PFSK-1 (cell line): ENCODE measurements around the gene EPS15.

Experiments
- FOXP2 ChIP-seq: optimal IDR thresholded peaks from 2 replicates; pipeline ENCODE3; 2011; ENCODE audit warnings: borderline replicate concordance, control low read depth, inconsistent platforms; ENCODE audit not compliant: insufficient read depth; ENCODE audit errors: extremely low read length, extremely low read depth
- POLR2AphosphoS5 ChIP-seq: IDR thresholded peaks from 2 replicates; pipeline ENCODE4 v1.6.1; 2012; ENCODE audit warnings: low read depth, mild to moderate bottlenecking, control low read depth, low read length, moderate library complexity
- SIN3A ChIP-seq: IDR thresholded peaks from 2 replicates; pipeline ENCODE4 v1.6.1; 2012; ENCODE audit warnings: mild to moderate bottlenecking, low read length, moderate library complexity, borderline replicate concordance; ENCODE audit not compliant: insufficient read depth
- TAF1 ChIP-seq: IDR thresholded peaks from 2 replicates; pipeline ENCODE4 v1.6.1; 2012; ENCODE audit warnings: low read length, control low read depth, borderline replicate concordance; ENCODE audit not compliant: insufficient read depth
- TF ChIP-seq, protein P1 (sequence below), 2 experiments: IDR thresholded peaks; 2 replicates each; pipeline versions ENCODE4 v1.6.1 to v1.8.0; 2011 to 2012; ENCODE audit warnings: low read depth in 2 of 2, low read length in 2 of 2, control low read depth in 1 of 2, inconsistent platforms in 1 of 2, mild to moderate bottlenecking in 1 of 2, moderate library complexity in 1 of 2; ENCODE audit not compliant: insufficient read depth in 1 of 2

DNA sequence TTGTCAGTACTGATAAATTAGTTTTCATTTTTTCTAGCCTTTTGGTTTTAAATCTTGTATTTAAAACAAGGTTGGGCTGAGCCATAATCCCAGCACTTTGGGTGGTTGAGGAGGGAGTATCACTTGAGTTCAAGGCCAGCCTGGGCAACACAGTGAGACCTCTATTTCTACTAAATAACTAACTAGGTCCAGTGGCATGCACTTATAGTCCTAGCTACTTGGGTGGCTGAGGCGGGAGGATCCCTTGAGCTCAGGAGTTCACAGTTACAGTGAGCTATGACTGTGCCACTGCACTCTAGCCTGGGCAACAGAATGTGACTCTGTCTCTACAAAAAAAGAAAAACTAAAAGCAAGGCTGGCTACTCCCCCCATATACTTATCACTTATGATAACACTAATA lies 167.2 kb downstream of the EPS15 start:
- no peak for TF ChIP-seq POLR2AphosphoS5
- TF ChIP-seq SIN3A, result no peak
- TF ChIP-seq TAF1, result no peak
- TF ChIP-seq, protein P1, sequence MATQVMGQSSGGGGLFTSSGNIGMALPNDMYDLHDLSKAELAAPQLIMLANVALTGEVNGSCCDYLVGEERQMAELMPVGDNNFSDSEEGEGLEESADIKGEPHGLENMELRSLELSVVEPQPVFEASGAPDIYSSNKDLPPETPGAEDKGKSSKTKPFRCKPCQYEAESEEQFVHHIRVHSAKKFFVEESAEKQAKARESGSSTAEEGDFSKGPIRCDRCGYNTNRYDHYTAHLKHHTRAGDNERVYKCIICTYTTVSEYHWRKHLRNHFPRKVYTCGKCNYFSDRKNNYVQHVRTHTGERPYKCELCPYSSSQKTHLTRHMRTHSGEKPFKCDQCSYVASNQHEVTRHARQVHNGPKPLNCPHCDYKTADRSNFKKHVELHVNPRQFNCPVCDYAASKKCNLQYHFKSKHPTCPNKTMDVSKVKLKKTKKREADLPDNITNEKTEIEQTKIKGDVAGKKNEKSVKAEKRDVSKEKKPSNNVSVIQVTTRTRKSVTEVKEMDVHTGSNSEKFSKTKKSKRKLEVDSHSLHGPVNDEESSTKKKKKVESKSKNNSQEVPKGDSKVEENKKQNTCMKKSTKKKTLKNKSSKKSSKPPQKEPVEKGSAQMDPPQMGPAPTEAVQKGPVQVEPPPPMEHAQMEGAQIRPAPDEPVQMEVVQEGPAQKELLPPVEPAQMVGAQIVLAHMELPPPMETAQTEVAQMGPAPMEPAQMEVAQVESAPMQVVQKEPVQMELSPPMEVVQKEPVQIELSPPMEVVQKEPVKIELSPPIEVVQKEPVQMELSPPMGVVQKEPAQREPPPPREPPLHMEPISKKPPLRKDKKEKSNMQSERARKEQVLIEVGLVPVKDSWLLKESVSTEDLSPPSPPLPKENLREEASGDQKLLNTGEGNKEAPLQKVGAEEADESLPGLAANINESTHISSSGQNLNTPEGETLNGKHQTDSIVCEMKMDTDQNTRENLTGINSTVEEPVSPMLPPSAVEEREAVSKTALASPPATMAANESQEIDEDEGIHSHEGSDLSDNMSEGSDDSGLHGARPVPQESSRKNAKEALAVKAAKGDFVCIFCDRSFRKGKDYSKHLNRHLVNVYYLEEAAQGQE (IDR thresholded peaks at IDR 0.05; ENCODE audit: insufficient read depth in 1 of 2, low read depth in 2 of 2, low read length in 2 of 2), result no peak
- TF ChIP-seq FOXP2, result no peak
